Measurements from ENCODE around the gene PLEKHN1.

Gene PLEKHN1

GRCh38 chr1:919271-919872, 46.9 kb upstream of the PLEKHN1 start:
- no peak for DNase-seq
- H3K27me3 ChIP-seq (replicated peaks) = peaks cover 50% of the 10 kb centered on the region
- TF ChIP-seq CTCF (IDR thresholded peaks at IDR 0.05; ENCODE audit: low read depth, low read length, missing control alignments) = no peak
- no peaks in the 10 kb centered on the region for H3K36me3 ChIP-seq (replicated peaks)
- no peak overlapping the region for H3K27ac ChIP-seq
- no peak overlapping the region for H3K4me3 ChIP-seq (ENCODE audit: low read depth, low read length)
- in situ Hi-C loops (cut with HindIII; ENCODE audit: low pct_ligation_motif_present, low sequenced_read_pairs) = no loop called here

GRCh38 chr1:920010-920409, 46.3 kb upstream of the PLEKHN1 start:
- Histone ChIP-seq H3K27me3 (replicated peaks) (peaks cover 54% of the 10 kb centered on the region), H3K36me3 (replicated peaks) (no peaks in the 10 kb centered on the region), H3K4me3 (ENCODE audit: low read depth, low read length) (no peak overlapping the region), H3K27ac (no peak overlapping the region)
- no peak for DNase-seq
- in situ Hi-C loops (cut with HindIII; ENCODE audit: low pct_ligation_motif_present, low sequenced_read_pairs) = no loop called here
- no peak for TF ChIP-seq CTCF (IDR thresholded peaks at IDR 0.05; ENCODE audit: low read depth, low read length, missing control alignments)

GRCh38 chr1:920521-920920, 45.8 kb upstream of the PLEKHN1 start:
- no peak for TF ChIP-seq CTCF (IDR thresholded peaks at IDR 0.05; ENCODE audit: low read depth, low read length, missing control alignments)
- H3K4me3 ChIP-seq (ENCODE audit: low read depth, low read length) = no peak overlapping the region
- DNase-seq = no peak
- no peak overlapping the region for H3K27ac ChIP-seq
- in situ Hi-C loops (cut with HindIII; ENCODE audit: low pct_ligation_motif_present, low sequenced_read_pairs) = no loop called here
- H3K36me3 ChIP-seq (replicated peaks) = no peaks in the 10 kb centered on the region
- H3K27me3 ChIP-seq (replicated peaks) = peaks cover 52% of the 10 kb centered on the region

- Histone ChIP-seq H3K27me3 (replicated peaks) (peaks cover 53% of the 10 kb centered on the region), H3K36me3 (replicated peaks) (no peaks in the 10 kb centered on the region), H3K4me3 (ENCODE audit: low read depth, low read length) (no peak overlapping the region), H3K27ac (no peak overlapping the region)
- in situ Hi-C loops (cut with HindIII; ENCODE audit: low pct_ligation_motif_present, low sequenced_read_pairs) = no loop called here
- DNase-seq = peak; percentile 43
- TF ChIP-seq CTCF (IDR thresholded peaks at IDR 0.05; ENCODE audit: low read depth, low read length, missing control alignments) = peak; percentile 63
These were observed 45.1 kb upstream of the PLEKHN1 start for GRCh38 chr1:921011-921837.

- no peaks in the 10 kb centered on the region for H3K36me3 ChIP-seq (replicated peaks)
- in situ Hi-C loops (cut with HindIII; ENCODE audit: low pct_ligation_motif_present, low sequenced_read_pairs) = no loop called here
- H3K4me3 ChIP-seq (ENCODE audit: low read depth, low read length) = peak within 1 kb of the TSS; percentile 42
- DNase-seq = peak; percentile 74
- no peak within 1 kb of the TSS for H3K27ac ChIP-seq
- H3K27me3 ChIP-seq (replicated peaks) = peaks cover 51% of the 10 kb centered on the region
- TF ChIP-seq CTCF (IDR thresholded peaks at IDR 0.05; ENCODE audit: low read depth, low read length, missing control alignments) = peak; percentile 6
These were observed 42.9 kb upstream of the PLEKHN1 start, which contains the start of gene SAMD11 for GRCh38 chr1:923131-923990. TSS of gene SAMD11 (plus strand) at chr1:923923. CDS start at chr1:924432, 509 bp downstream.
